BLaER1 treated with 17β-estradiol and CSF1 and Interleukin-3, amounts not matched to agents 10 nM and 100 nM (cell line): ENCODE measurements around the gene DPM2.

Experiments used
- H3K27ac ChIP-seq, 11 experiments: shearing (Covaris generic); formaldehyde crosslinking; 2 replicates each; pipeline ENCODE4 v1.8.1; 2022
- H3K27me3 ChIP-seq, 11 experiments: shearing (Covaris generic); formaldehyde crosslinking; 2 replicates each; pipeline ENCODE4 v1.8.1; 2022
- H3K36me3 ChIP-seq, 11 experiments: shearing (Covaris generic); formaldehyde crosslinking; 2 replicates each; pipeline ENCODE4 v1.8.1; 2022
- H3K4me1 ChIP-seq, 10 experiments: shearing (Covaris generic); formaldehyde crosslinking; 2 replicates each; pipeline ENCODE4 v1.8.1; 2022
- H3K4me2 ChIP-seq, 11 experiments: shearing (Covaris generic); formaldehyde crosslinking; 2 replicates each; pipeline ENCODE4 v1.8.1; 2022
- H3K4me3 ChIP-seq, 10 experiments: shearing (Covaris generic); formaldehyde crosslinking; 2 replicates each; pipeline ENCODE4 v1.8.1; 2022
- H3K9ac ChIP-seq, 11 experiments: shearing (Covaris generic); formaldehyde crosslinking; 2 replicates each; pipeline ENCODE4 v1.8.1; 2022
- H3K9me3 ChIP-seq, 11 experiments: shearing (Covaris generic); formaldehyde crosslinking; replicated peaks in 1 of 11; 2 replicates each; pipeline ENCODE4 v1.8.1; 2022
- H4K20me1 ChIP-seq, 11 experiments: shearing (Covaris generic); formaldehyde crosslinking; 2 replicates each; pipeline ENCODE4 v1.8.1; 2022
- Cebpa-rat ChIP-seq, 11 experiments: shearing (Covaris generic); IDR thresholded peaks; 2 replicates each; pipeline ENCODE4 v1.8.1; 2022

The DPM2 gene

DNA sequence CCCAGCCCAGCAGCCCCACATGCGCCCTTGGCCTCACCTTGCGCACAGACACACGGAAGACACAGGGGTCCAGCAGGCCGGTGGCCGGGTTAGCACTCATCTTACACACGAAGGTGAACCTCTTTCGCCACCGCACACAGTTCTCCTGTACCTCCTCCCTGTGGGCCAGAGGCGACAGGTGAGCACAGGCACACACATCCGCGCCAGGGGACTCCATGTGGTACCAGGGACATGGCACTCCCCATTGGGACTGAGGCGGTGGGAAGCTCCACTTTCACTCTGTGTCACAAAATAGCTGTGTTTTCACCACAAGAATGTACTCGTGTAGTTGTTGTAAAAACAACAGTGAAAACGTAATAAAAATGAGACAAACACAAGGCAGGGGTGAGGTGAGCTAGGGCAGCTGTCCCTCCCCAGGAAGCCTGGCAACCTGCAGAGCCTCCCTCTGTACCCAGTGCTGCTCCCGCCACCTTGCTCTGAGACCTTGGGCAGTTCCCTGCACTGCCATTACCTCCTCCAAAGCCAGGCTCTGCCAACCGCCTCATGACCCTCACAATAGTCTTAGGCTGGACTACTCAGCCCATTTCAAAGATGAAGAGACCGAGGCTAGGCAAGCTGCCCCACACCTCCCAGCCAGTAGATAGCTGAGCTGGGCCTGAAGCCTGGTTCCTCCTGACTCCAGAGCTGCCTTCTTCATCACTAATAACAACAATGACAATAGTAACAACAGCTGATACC lies 16.3 kb upstream of the DPM2 start:
- peaks cover 14 to 33% (median 31%) of the 10 kb centered on the region in 10 experiments; a peak in 19 of 20 replicates for H3K4me1 ChIP-seq
- H3K9me3 ChIP-seq: no peaks in the 10 kb centered on the region
- no peak overlapping the region for H3K4me3 ChIP-seq
- no peak for TF ChIP-seq Cebpa-rat (IDR thresholded peaks at IDR 0.05)
- H4K20me1 ChIP-seq: peaks cover 16 to 67% (median 44%) of the 10 kb centered on the region in 11 experiments; a peak in 20 of 22 replicates
- no peaks in the 10 kb centered on the region for H3K36me3 ChIP-seq
- no peak overlapping the region for H3K9ac ChIP-seq
- no peak overlapping the region for H3K27ac ChIP-seq
- no peaks in the 10 kb centered on the region for H3K27me3 ChIP-seq
- H3K4me2 ChIP-seq: no peak overlapping the region

DNA sequence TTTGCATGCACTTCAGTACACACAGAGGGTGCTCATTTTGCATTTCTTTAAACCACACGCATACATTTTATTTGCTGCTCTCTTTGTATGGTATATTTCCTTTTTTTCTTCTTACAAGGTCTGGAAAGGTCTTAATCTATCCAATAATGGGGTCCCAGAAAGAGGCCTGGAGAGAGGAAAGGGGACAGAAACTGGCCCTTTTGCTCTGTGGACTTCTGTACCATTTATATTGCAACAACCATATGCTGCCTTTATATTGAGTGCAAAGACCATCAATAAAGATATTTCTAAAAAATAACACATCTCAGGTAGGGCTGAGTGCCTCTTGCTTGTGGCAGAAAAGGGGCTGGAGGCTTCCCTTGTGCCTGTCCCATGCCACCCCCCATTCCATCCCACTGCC lies 15.5 kb upstream of the DPM2 start:
- Histone ChIP-seq H3K4me1 (peaks cover 14 to 41% (median 38%) of the 10 kb centered on the region in 10 experiments; a peak in 19 of 20 replicates), H3K4me2 (no peak overlapping the region), H4K20me1 (peaks cover 16 to 71% (median 44%) of the 10 kb centered on the region in 11 experiments; a peak in 20 of 22 replicates), H3K4me3 (no peak overlapping the region), H3K27me3 (no peaks in the 10 kb centered on the region), H3K27ac (no peak overlapping the region), H3K9me3 (no peaks in the 10 kb centered on the region), H3K36me3 (no peaks in the 10 kb centered on the region), H3K9ac (no peak overlapping the region)
- TF ChIP-seq Cebpa-rat (IDR thresholded peaks at IDR 0.05): no peak

DNA sequence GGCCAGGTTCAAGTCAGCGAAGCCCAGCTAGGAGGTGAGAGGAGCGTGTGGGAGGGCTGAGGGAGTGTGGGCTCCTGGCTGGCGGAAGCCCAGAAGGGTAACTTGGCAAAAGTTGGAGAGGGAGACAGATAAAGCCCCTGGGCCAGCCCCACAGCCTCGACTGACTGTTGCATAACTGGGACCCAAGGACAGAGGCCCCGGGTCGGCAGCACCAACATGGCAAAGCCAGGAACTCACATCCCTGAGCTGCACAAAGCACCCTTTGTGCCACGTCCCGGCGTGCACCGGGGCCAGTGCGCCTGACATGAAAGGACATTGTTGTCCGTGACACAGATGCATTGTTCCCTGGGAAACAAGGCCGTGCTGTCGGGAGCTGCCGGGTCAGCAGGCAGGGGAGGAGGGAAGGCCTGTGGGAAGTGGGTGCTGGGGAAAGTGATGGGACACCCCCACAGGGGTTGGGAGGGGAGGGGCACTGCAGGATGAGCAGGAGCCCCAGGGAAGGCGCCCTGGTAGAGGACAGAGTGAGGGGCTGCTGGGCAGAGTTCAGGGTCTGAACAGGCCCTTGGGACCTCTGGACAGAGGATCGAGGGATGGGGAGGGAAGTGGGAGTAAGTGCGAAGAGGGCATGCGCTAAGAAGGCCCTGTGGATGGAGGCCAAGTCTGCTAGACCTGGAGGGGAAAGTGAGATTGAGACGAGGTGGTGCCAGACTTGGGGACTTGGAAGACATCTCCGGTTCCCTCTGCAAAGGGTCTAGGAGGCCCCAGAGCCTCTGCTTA lies 13.0 kb upstream of the DPM2 start:
- Histone ChIP-seq H3K27ac (no peak overlapping the region), H3K4me1 (peaks cover 12 to 59% (median 56%) of the 10 kb centered on the region in 10 experiments; a peak in 19 of 20 replicates), H3K36me3 (no peaks in the 10 kb centered on the region), H4K20me1 (peaks cover 12 to 90% (median 33%) of the 10 kb centered on the region in 11 experiments; a peak in 20 of 22 replicates), H3K9me3 (no peaks in the 10 kb centered on the region), H3K4me3 (no peak overlapping the region), H3K4me2 (peak overlapping the region in 3 of 11 experiments; percentile 61 to 65 (median 61); a peak in 5 of 22 replicates), H3K9ac (peak overlapping the region in 2 of 11 experiments; percentile 10 to 29; a peak in 1 of 22 replicates), H3K27me3 (no peaks in the 10 kb centered on the region)
- no peak for TF ChIP-seq Cebpa-rat (IDR thresholded peaks at IDR 0.05)

DNA sequence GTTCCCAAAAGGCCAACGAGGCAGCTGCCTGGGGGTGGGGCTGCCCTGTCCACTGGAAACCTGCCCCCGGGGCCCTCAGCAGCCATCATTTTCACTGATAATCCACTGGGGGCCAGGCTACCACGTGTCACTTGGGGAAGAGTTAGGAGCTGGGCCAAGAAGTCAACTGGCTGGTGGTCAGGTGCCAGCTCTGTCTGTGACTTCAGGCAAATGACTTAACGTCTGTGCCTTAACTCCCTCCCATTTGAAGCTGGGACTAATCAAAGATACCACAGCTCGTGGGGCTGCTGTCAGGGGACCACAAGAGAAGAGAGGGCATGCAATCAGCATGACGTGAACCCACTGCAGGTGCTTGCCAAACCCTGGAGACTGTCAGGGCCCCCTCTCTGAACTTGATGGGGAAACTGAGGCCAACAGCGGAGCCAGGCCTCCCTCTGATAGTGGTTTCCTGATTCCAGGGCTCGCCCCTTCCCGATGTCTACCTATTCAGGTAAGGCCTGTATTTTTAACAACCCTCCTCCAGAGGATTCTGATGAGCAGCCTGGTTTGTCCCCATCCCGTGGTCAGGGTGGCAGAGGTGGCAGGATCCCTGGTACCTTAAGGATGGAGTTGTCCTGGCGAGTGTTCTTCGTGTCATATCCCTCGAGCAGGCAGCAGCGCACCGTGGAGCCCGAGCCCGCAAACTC lies 12.3 kb upstream of the DPM2 start:
- Histone ChIP-seq H3K36me3 (peaks cover 0 to 7% (median 3%) of the 10 kb centered on the region in 11 experiments; a peak in 10 of 22 replicates), H4K20me1 (peaks cover 5 to 83% (median 26%) of the 10 kb centered on the region in 11 experiments; a peak in 20 of 22 replicates), H3K4me3 (no peak overlapping the region), H3K4me2 (peak overlapping the region in 10 of 11 experiments; percentile 31 to 65 (median 54); a peak in 16 of 22 replicates), H3K9ac (peak overlapping the region in 3 of 11 experiments; percentile 10 to 36 (median 29); a peak in 3 of 22 replicates), H3K27ac (no peak overlapping the region), H3K4me1 (peaks cover 5 to 52% (median 49%) of the 10 kb centered on the region in 10 experiments; a peak in 19 of 20 replicates), H3K9me3 (no peaks in the 10 kb centered on the region), H3K27me3 (no peaks in the 10 kb centered on the region)
- TF ChIP-seq Cebpa-rat (IDR thresholded peaks at IDR 0.05): no peak

DNA sequence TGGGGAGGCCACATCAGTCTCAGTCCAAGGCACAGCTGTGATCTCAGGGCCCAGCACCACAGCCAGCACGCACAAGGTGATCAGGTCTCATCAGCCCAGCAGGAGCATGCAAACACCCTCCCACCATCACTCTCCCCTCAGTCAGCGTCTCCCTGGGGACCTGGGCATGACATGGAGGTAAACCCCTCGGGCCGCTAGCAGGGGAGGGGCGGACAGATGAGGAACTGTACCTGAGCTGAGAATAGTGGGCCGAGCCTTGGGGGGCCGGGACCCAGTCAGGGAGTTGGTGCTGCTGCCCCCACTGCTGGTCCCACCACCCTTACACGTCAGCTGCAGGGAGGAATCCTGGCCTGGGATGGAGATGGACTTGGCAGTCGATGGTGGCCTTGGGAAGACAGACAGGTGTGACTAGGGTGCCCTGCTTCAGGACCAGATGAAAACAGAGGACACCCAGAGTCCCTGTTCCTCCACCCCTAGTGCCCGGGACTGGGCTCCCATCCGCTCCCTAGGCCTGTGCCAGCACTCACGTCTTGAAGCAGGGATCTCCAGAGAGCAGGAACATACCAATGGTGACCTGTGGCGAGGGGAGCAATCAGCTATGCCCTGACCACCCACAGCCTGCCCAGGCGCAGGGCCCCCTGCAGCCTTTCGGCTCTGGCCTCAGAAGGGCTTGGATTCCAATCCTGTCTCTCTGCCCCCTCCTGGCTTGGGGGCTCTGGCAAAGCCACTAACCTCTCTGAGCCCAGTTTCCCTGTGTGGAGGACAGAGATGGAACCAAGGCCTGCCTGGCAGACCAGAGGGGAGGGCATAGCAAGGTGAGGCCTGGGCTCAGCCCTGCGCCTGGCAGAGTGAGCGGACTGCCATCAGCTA lies 10.4 kb upstream of the DPM2 start:
- Histone ChIP-seq H3K27me3 (no peaks in the 10 kb centered on the region), H3K4me3 (no peak overlapping the region), H3K9me3 (no peaks in the 10 kb centered on the region), H3K27ac (peak overlapping the region in 3 of 11 experiments; percentile 0 to 27 (median 11); a peak in 3 of 22 replicates), H3K4me1 (peaks cover 17 to 64% (median 56%) of the 10 kb centered on the region in 10 experiments), H3K4me2 (peak overlapping the region in 8 of 11 experiments; percentile 5 to 51 (median 32); a peak in 10 of 22 replicates), H4K20me1 (peaks cover 0 to 78% (median 9%) of the 10 kb centered on the region in 11 experiments; a peak in 13 of 22 replicates), H3K9ac (peak overlapping the region in 1 of 11 experiments; percentile 30; a peak in 2 of 22 replicates), H3K36me3 (peaks cover 0 to 15% (median 12%) of the 10 kb centered on the region in 11 experiments; a peak in 13 of 22 replicates)
- TF ChIP-seq Cebpa-rat (IDR thresholded peaks at IDR 0.05): no peak

DNA sequence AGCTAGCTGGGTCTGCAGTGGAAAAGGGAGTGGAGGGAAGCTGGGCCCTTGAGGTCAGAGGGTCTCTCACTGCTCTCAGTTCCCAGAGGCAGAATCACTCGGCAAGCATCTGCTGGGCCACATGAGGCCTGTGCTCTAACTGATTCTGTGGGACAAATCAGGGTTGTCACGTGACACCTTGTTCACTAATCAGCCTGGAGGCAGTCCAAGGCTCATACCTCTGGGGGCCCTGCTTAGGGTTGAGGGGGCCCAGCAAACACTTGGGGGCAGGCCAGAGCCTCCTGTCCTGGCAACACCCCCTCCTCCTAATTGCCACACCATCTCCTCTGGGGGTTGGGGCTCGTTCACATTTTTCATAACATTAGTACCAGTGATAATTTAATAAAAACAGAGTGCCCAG lies 9.1 kb upstream of the DPM2 start:
- Histone ChIP-seq H3K27ac (peak overlapping the region in 1 of 11 experiments; percentile 27; a peak in 1 of 22 replicates), H3K9ac (peak overlapping the region in 6 of 11 experiments; percentile 4 to 32 (median 18); a peak in 4 of 22 replicates)
- TF ChIP-seq Cebpa-rat (IDR thresholded peaks at IDR 0.05): no peak

DNA sequence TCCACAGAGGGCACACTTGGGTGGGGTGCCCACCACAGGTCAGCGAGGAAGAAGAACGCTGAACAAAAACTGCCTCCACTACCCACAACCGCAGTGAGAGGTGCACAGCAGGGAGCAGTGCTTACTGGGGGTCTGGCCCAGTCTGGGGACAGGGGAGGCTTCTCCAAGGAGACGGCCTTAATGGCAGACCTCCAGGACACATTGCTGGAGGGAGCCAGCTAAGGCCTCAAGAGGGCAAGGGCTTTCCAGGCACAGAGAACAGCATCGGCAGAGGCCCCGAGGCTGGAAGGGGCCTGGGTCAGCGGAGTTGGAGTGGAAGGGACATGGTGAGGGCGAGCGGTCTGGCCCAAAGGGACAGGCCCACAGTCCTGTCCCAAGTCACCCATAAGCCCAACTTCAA lies 8.3 kb upstream of the DPM2 start:
- no peak overlapping the region for H3K4me3 ChIP-seq
- peaks cover 0 to 67% (median 6%) of the 10 kb centered on the region in 11 experiments; a peak in 12 of 22 replicates for H4K20me1 ChIP-seq
- H3K9me3 ChIP-seq: no peaks in the 10 kb centered on the region
- no peak for TF ChIP-seq Cebpa-rat (IDR thresholded peaks at IDR 0.05)
- peak overlapping the region in 2 of 11 experiments; percentile 4 to 15; a peak in 2 of 22 replicates for H3K9ac ChIP-seq
- H3K36me3 ChIP-seq: peaks cover 0 to 23% (median 13%) of the 10 kb centered on the region in 11 experiments; a peak in 14 of 22 replicates
- H3K4me1 ChIP-seq: peaks cover 19 to 71% (median 61%) of the 10 kb centered on the region in 10 experiments
- H3K27ac ChIP-seq: peak overlapping the region in 1 of 11 experiments; percentile 16; a peak in 1 of 22 replicates
- no peaks in the 10 kb centered on the region for H3K27me3 ChIP-seq
- H3K4me2 ChIP-seq: peak overlapping the region in 1 of 11 experiments; percentile 45; a peak in 1 of 22 replicates

More for the DNA sequence above, 9.1 kb upstream of the DPM2 start:
- Histone ChIP-seq H3K4me1 (peaks cover 19 to 71% (median 61%) of the 10 kb centered on the region in 10 experiments), H3K36me3 (peaks cover 0 to 22% (median 13%) of the 10 kb centered on the region in 11 experiments; a peak in 14 of 22 replicates), H4K20me1 (peaks cover 0 to 73% (median 6%) of the 10 kb centered on the region in 11 experiments; a peak in 13 of 22 replicates), H3K27me3 (no peaks in the 10 kb centered on the region), H3K4me3 (no peak overlapping the region), H3K9me3 (no peaks in the 10 kb centered on the region), H3K4me2 (peak overlapping the region in 7 of 11 experiments; percentile 9 to 51 (median 21); a peak in 11 of 22 replicates)
